Aorta (tissue), 5 donors: ENCODE measurements around the gene CENPV. TPM values are rescaled to one million over a fixed set of nuclear protein-coding genes. Genes with fewer than 3 reads are reported as not detected.

Experiments
- ATAC-seq: fragments of 200-7000 bp; cut with Tn5 transposase; one replicate; pipeline ENCODE4 v1.9.1; 2022; ENCODE audit warnings: moderate library complexity; ENCODE audit not compliant: low FRiP score
- DNase-seq, 2 donors: peaks; one replicate each; pipeline ENCODE4 v3.0.0-alpha.2; 2020
- H3K27ac ChIP-seq, 2 donors: one replicate each; pipeline ENCODE4 v1.5.1; 2013; ENCODE audit warnings: low read length in 2 of 2, mild to moderate bottlenecking in 2 of 2, moderate library complexity in 2 of 2, control low read depth in 1 of 2, inconsistent platforms in 1 of 2, low read depth in 1 of 2
- H3K27me3 ChIP-seq, 2 donors: one replicate each; pipeline ENCODE4 v1.6.1; 2013; ENCODE audit warnings: control low read depth in 1 of 2, low read length in 1 of 2, mild to moderate bottlenecking in 1 of 2, moderate library complexity in 1 of 2; ENCODE audit not compliant: insufficient read depth in 2 of 2, control insufficient read depth in 1 of 2
- H3K36me3 ChIP-seq, 2 donors: one replicate each; pipeline ENCODE4 v1.6.1; 2013; ENCODE audit warnings: control low read depth in 1 of 2, low read length in 1 of 2, mild to moderate bottlenecking in 1 of 2; ENCODE audit not compliant: insufficient read depth in 2 of 2, control insufficient read depth in 1 of 2
- H3K4me1 ChIP-seq, 2 donors: one replicate each; pipeline ENCODE4 v1.6.1; 2013; ENCODE audit warnings: low read length in 2 of 2, control low read depth in 1 of 2, mild to moderate bottlenecking in 1 of 2, moderate library complexity in 1 of 2; ENCODE audit not compliant: insufficient read depth in 2 of 2, control insufficient read depth in 1 of 2
- H3K4me3 ChIP-seq, 2 donors: one replicate each; pipeline ENCODE4 v1.5.1; 2013; ENCODE audit warnings: low read length in 2 of 2, control low read depth in 1 of 2, mild to moderate bottlenecking in 1 of 2
- H3K9me3 ChIP-seq: one replicate; pipeline ENCODE4 v1.6.1; 2013; ENCODE audit warnings: mild to moderate bottlenecking, low read length; ENCODE audit not compliant: control insufficient read depth
- WGBS, 2 donors: extraction: QIAGEN DNeasy Blood & Tissue Kit; methylation state at CpG; one replicate each; pipeline ENCODE4 v1.1.7; 2013; 5-methylcytosine and 5-hydroxymethylcytosine counted together
- intact Hi-C, 2 donors: fragments of 100-400 bp; cut with DNase I; formaldehyde crosslinking; loops; one replicate each; pipeline versions ENCODE4 v1.14.2 to v1.15.0; 2022
- polyA plus RNA-seq, 2 donors: library from polyadenylated mRNA; stranded (reverse); fragments of 200-250 nt; gene quantifications; one replicate each; pipeline ENCODE4 v1.2.3, GENCODE V29; 2013
- total RNA-seq, 2 donors: library from RNA; stranded (reverse); fragmentation: NEBNext Ultra II Directional; extraction: Animal tissue kit (Norgen Biotek cat#: 25700); gene quantifications; one replicate each; pipeline ENCODE4 v1.2.1, GENCODE V29; 2021
- donor health status: healthy with polysubstance abuse.
- donor health status: Bipolar disorder and iron deficiency.
- donor health status: DM: no; HTN: no; CAD: no.
- donor health status: DM: no; HTN: no; CAD: no.
- donor health status: DM: yes; HTN: yes; CAD: no.

Gene CENPV
- total and polyA plus RNA-seq, 4 donors, result 9.5 to 33.8 (median 21.0) TPM

GRCh38 chr17:16383772-16384287, 30.6 kb upstream of the CENPV start:
- Histone ChIP-seq H3K27ac (no peak overlapping the region), H3K4me3 (no peak overlapping the region), H3K4me1 (peaks cover 0 to 5% of the 10 kb centered on the region in 2 donors), H3K9me3 (no peaks in the 10 kb centered on the region), H3K27me3 (peaks cover 0 to 1% of the 10 kb centered on the region in 2 donors), H3K36me3 (no peaks in the 10 kb centered on the region)
- DNase-seq (no peak), ATAC-seq (no peak)
- 90 to 91% methylated on average over 5 of the region's 5 CpGs for WGBS, 2 donors
- intact Hi-C loops, result loop anchor here (5.0 kb wide), 2 partner anchors 33 to 53 kb away; partner anchors contain the start of gene TRPV2 (in 1 of the 2)

GRCh38 chr17:16383216-16383615, 29.9 kb upstream of the CENPV start:
- intact Hi-C loops, result loop anchor here (5.0 kb wide), 2 partner anchors 34 to 54 kb away; partner anchors contain the start of gene TRPV2 (in 1 of the 2)
- H3K4me1 ChIP-seq, result peaks cover 0 to 5% of the 10 kb centered on the region in 2 donors
- H3K27me3 ChIP-seq, result peaks cover 0 to 1% of the 10 kb centered on the region in 2 donors
- DNase-seq (no peak), ATAC-seq (no peak)
- no peaks in the 10 kb centered on the region for H3K9me3 ChIP-seq
- no peak overlapping the region for H3K27ac ChIP-seq
- WGBS, 2 donors, result 71 to 77% methylated on average over 4 of the region's 4 CpGs
- H3K36me3 ChIP-seq, result no peaks in the 10 kb centered on the region
- no peak overlapping the region for H3K4me3 ChIP-seq

- Histone ChIP-seq H3K9me3 (no peaks in the 10 kb centered on the region), H3K27me3 (peaks cover 0 to 1% of the 10 kb centered on the region in 2 donors), H3K27ac (peak overlapping the region in 1 of 2 donors; percentile 90), H3K36me3 (no peaks in the 10 kb centered on the region), H3K4me3 (peak overlapping the region; percentile 79 to 96), H3K4me1 (peaks cover 0 to 5% of the 10 kb centered on the region in 2 donors)
- intact Hi-C loops, result loop anchor here (2.0 to 5.0 kb wide), 3 partner anchors 25 to 56 kb away; partner anchors contain the start of gene TRPV2 (in 1 of the 2)
- ATAC-seq (no peak), DNase-seq (no peak)
- 1 to 4% methylated on average over 14 of the region's 14 CpGs for whole genome bisulfite sequencing, 2 donors
Measured at GRCh38 chr17:16381496-16381820, 28.2 kb upstream of the CENPV start.

- WGBS, 2 donors, result 0% methylated on average over 63 to 67 of the region's 67 CpGs
- H3K9me3 ChIP-seq, result no peaks in the 10 kb centered on the region
- peak within 1 kb of the TSS in 1 of 2 donors; percentile 90 for H3K27ac ChIP-seq
- no peaks in the 10 kb centered on the region for H3K36me3 ChIP-seq
- intact Hi-C loops, result loop anchor here (2.0 to 5.0 kb wide), 3 partner anchors 26 to 56 kb away; partner anchors contain the start of gene TRPV2 (in 1 of the 2)
- H3K4me3 ChIP-seq, result peak within 1 kb of the TSS; percentile 79 to 96
- peak; percentile 98 to 99 for DNase-seq
- peaks cover 0 to 5% of the 10 kb centered on the region in 2 donors for H3K4me1 ChIP-seq
- ATAC-seq, result peak; percentile 98
- H3K27me3 ChIP-seq, result peaks cover 0 to 1% of the 10 kb centered on the region in 2 donors
Measured at GRCh38 chr17:16380640-16381495, 27.6 kb upstream of the CENPV start, which contains the start of gene UBB. UBB (plus strand) TSS chr17:16381091; CDS start chr17:16381908, 817 bp downstream.

DNA sequence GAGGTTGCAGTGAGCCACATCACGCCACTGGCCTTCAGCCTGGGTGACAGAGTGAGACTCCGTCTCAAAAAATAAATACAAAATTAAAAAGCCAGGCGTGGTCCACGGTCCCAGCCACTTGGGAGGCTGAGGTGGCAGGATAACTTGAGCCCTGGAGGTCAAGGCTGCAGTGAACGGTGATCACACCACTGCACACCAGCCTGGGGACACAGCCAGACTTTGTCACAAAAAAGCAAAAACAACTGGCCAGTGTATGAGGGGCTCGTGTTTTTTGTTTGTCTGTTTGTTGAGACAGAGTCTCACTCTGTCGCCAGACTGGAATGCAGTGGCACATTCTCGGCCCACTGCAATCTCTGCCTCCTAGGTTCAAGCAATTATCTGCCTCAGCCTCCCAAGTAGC, 26.4 kb upstream of the CENPV start:
- Histone ChIP-seq H3K36me3 (no peaks in the 10 kb centered on the region), H3K9me3 (no peaks in the 10 kb centered on the region), H3K27ac (no peak overlapping the region), H3K27me3 (peaks cover 0 to 1% of the 10 kb centered on the region in 2 donors), H3K4me1 (peaks cover 0 to 8% of the 10 kb centered on the region in 2 donors), H3K4me3 (no peak overlapping the region)
- ATAC-seq (no peak), DNase-seq (no peak)
- intact Hi-C loops, result loop anchor here (2.0 to 5.0 kb wide), 3 partner anchors 27 to 58 kb away; partner anchors contain the start of gene TRPV2 (in 1 of the 2)
- WGBS, 2 donors, result 85 to 86% methylated on average over 8 of the region's 8 CpGs

DNA sequence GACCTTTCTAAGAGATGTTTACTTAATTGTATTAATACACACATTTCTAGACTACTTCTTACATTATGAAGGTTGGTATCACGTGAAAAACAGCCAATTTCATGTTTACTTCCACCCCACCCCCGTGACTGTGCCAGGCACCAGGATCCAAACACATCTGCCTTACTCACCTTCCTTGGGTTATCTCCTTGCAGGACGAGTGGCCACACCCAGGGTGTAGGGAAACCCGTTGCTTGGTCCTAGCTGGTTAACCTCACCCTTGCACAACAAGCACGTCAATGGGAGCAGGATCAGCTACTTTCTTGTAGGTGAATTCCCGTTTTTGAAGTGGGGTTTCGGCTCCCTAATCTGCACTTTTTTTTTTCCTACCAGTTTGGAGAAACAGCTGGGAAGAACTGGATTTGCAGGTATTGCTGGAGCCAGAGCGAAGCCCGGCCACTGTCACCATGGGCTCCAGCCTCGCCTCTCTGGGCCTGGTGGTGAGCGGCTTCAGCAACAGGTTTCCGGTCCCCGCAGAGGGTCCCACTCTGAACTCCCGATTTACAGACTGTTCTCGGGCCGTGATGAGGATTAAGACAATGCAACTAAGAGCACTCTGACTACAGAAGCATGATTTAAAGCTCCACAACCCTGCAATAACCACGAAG, 25.5 kb upstream of the CENPV start:
- Histone ChIP-seq H3K9me3 (no peaks in the 10 kb centered on the region), H3K4me1 (peaks cover 0 to 9% of the 10 kb centered on the region in 2 donors), H3K27ac (no peak overlapping the region), H3K4me3 (no peak overlapping the region), H3K36me3 (no peaks in the 10 kb centered on the region), H3K27me3 (peaks cover 0 to 1% of the 10 kb centered on the region in 2 donors)
- no peak for ATAC-seq
- peak in 1 of 2 donors; percentile 35 for DNase-seq
- WGBS, 2 donors, result 83 to 85% methylated on average over 17 of the region's 17 CpGs
- intact Hi-C loops, result no loop called here

DNA sequence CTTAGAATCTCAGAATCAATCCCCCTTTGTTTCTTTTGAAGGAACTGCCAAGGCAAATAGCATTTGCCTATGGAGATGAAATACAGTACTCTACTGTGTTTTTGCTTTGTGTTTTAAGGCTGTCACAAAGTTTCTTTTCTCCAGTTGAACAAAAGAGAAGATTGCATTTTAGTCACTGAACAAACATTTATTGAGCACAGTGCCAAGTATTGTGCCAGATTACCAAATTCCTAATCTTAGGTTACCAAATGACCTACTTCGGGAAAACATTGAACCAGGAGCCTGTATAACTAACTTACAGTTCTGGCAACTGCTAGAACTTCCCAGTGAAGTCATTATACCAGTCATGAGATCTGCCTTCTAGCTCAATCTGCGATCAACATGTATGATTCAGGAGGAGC, 24.7 kb upstream of the CENPV start:
- Histone ChIP-seq H3K36me3 (no peaks in the 10 kb centered on the region), H3K9me3 (no peaks in the 10 kb centered on the region), H3K27me3 (peaks cover 0 to 1% of the 10 kb centered on the region in 2 donors), H3K27ac (no peak overlapping the region), H3K4me3 (no peak overlapping the region), H3K4me1 (peaks cover 0 to 4% of the 10 kb centered on the region in 2 donors)
- DNase-seq (no peak), ATAC-seq (no peak)
- intact Hi-C loops, result no loop called here
- WGBS, 2 donors, result 8 to 13% methylated on average over 2 of the region's 2 CpGs

DNA sequence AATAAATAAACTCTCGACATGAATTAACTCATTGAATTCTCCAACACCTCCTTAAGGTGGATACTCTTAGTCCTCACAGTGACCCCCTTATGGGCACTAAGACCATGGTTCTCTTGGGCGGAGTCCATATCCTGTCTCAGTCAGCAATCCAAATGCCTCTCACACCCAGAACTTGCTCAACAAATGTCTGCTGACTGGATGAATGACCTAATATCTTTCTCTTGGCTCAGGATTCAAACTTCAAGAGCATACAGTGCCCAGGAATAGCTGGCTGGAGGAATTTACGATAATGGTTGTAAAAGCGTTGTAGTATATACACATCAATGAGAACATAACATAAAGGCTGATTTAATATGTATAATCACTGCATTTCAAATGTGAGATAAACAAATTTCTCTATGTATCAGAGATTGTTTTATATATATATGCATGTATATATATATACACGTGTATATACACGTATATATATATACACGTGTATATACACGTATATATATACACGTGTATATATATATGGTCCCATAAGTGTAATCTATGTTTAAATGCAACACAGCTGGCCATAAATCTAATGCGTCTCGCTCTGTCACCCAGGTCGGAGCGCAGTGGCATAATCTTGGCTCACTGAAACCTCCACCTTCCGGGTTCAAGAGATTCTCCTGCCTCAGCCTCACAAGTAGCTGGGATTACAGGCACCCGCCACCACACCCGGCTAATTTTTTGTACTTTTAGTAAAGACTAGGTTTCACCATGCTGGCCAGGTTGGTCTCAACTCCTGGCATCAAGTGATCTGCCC, 21.1 kb upstream of the CENPV start:
- H3K27me3 ChIP-seq, result no peaks in the 10 kb centered on the region
- ATAC-seq (peak; percentile 80), DNase-seq (peak in 1 of 2 donors; percentile 53)
- H3K4me1 ChIP-seq, result peaks cover 0 to 4% of the 10 kb centered on the region in 2 donors
- no peaks in the 10 kb centered on the region for H3K9me3 ChIP-seq
- H3K4me3 ChIP-seq, result no peak overlapping the region
- 21 to 24% methylated on average over 16 of the region's 16 CpGs for WGBS, 2 donors
- no peak overlapping the region for H3K27ac ChIP-seq
- intact Hi-C loops, result no loop called here
- H3K36me3 ChIP-seq, result no peaks in the 10 kb centered on the region
